Smooth muscle cell (in vitro differentiated cells): ENCODE results near the gene AARS2. TPM values are rescaled to one million over a fixed set of nuclear protein-coding genes. Genes with fewer than 3 reads are reported as not detected.
A peak's percentile ranks its signal among the peaks of the same experiment; 100 is the strongest.

ENCODE experiments used
- DNase-seq: peaks from one replicate; lab custom pipeline; 2025; ENCODE audit not compliant: unreplicated experiment; lab: John Stamatoyannopoulos, UW
- H2AFZ ChIP-seq: fragments of 200-600 bp; sonication (generic); 2 replicates; pipeline ENCODE4 v1.6.0; 2016; ENCODE audit warnings: antibody characterized with exemption, low read depth, mild to moderate bottlenecking
- H3F3A ChIP-seq: fragments of 200-600 bp; sonication (generic); 2 replicates; pipeline ENCODE4 v1.6.0; 2017; ENCODE audit warnings: antibody characterized with exemption, low read depth
- H3K27ac ChIP-seq: fragments of 200-600 bp; sonication (generic); 2 replicates; pipeline ENCODE4 v1.5.1; 2016; ENCODE audit warnings: low read depth, mild to moderate bottlenecking
- H3K27me3 ChIP-seq: fragments of 200-600 bp; sonication (generic); 2 replicates; pipeline ENCODE4 v1.6.1; 2016; ENCODE audit warnings: low read depth, mild to moderate bottlenecking
- H3K36me3 ChIP-seq: fragments of 200-600 bp; sonication (generic); 2 replicates; pipeline ENCODE4 v1.5.1; 2016; ENCODE audit warnings: low read depth
- H3K4me1 ChIP-seq: fragments of 200-600 bp; sonication (generic); 2 replicates; pipeline ENCODE4 v1.5.1; 2016; ENCODE audit warnings: low read depth
- H3K4me2 ChIP-seq: fragments of 200-600 bp; sonication (generic); 2 replicates; pipeline ENCODE4 v1.6.0; 2016; ENCODE audit warnings: mild to moderate bottlenecking
- H3K4me3 ChIP-seq: fragments of 200-600 bp; sonication (generic); 2 replicates; pipeline ENCODE4 v1.5.1; 2016; ENCODE audit warnings: mild to moderate bottlenecking
- H3K79me2 ChIP-seq: fragments of 200-600 bp; sonication (generic); 2 replicates; pipeline ENCODE4 v1.6.0; 2016; ENCODE audit warnings: low read depth, mild to moderate bottlenecking
- H3K9ac ChIP-seq: fragments of 200-600 bp; sonication (generic); 2 replicates; pipeline ENCODE4 v1.6.0; 2016; ENCODE audit warnings: low read depth
- H3K9me3 ChIP-seq: fragments of 200-600 bp; sonication (generic); replicated peaks from 2 replicates; pipeline ENCODE4 v1.5.1; 2016; ENCODE audit warnings: low read depth
- H4K20me1 ChIP-seq: fragments of 200-600 bp; sonication (generic); 2 replicates; pipeline ENCODE4 v1.6.0; 2016; ENCODE audit warnings: low read depth
- CTCF ChIP-seq: fragments of 200-600 bp; sonication (generic); IDR thresholded peaks from 2 replicates; pipeline ENCODE4 v1.5.1; 2017; ENCODE audit warnings: borderline replicate concordance, mild to moderate bottlenecking, antibody characterized with exemption; ENCODE audit not compliant: insufficient read depth, poor library complexity, severe bottlenecking
- WGBS: methylation state at CpG from one replicate; pipeline ENCODE4 v1.1.7; 2016; ENCODE audit warnings: low lambda C conversion rate; 5-methylcytosine and 5-hydroxymethylcytosine counted together
- polyA plus RNA-seq: library from polyadenylated mRNA; unstranded; fragments of >200 nt; fragmentation: Nextera tagmentation; extraction: Ambion mirVana; gene quantifications from 2 replicates; pipeline ENCODE4 v1.2.1, GENCODE V29; 2016
- total RNA-seq: library from RNA; depleted of rRNA; stranded (reverse); fragments of >200 nt; gene quantifications from 2 replicates; pipeline ENCODE4 v1.2.3, GENCODE V29; 2014

Gene AARS2
- total RNA-seq (7.5 and 8.6 TPM in 2 replicates), polyA plus RNA-seq (15.1 and 21.5 TPM in 2 replicates)

DNA sequence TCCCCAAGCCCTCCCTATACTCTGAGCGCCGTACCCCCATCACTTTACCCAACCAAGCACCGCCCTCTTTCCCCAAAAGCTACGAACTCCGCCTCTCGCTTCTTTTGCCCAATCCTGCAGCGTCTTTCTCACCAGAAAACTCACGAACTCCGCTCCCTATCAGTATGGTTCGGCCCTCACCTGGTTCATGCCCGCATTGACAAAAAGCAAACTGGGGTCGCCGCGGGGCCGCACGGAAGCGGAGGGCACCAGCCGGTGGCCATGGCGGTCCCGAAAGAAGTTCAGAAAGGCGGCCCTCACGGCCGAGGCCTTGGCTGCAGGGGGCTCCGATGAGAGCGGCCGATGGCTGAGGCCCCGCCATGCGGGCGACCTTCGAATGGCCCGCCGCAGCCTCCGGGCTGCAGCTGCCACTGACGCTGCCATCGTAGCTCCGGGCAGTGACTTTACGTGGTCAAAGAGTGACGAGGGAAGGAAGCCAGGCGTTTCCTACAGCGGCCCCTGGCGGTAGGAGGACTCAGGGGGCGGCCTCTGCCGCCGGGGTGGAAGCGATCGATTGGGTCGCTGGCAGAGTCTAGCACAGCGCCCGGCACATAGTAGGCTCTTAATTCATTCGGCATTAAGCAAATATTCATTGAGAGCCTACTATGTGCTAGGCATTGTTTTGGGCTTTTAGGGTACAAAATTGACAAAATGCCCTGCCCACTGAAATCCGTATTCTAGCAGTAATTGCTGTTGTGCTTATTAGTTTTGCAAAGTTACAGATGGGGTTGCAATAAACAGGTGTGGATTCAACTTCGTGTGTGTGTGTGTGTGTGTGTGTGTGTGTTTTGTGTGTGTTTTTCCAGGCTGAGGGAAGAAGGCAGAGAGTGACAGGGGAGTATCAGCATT lies at the start of gene AARS2:
AARS2 (minus strand) TSS at position 447 of the 888 bp plus-strand sequence; CDS start at position 423, 24 bp downstream.
- H3K9ac ChIP-seq, result peak within 1 kb of the TSS; percentile 87
- peak within 1 kb of the TSS; percentile 97 for H3K4me3 ChIP-seq
- 4% methylated on average over 52 of the region's 52 CpGs for WGBS
- no peaks in the 10 kb centered on the region for H3K36me3 ChIP-seq
- peak within 1 kb of the TSS; percentile 93 for H3K4me2 ChIP-seq
- TF ChIP-seq CTCF, result peak; percentile 97
- peak within 1 kb of the TSS; percentile 97 for H2AFZ ChIP-seq
- H3K27ac ChIP-seq, result peak within 1 kb of the TSS; percentile 43
- peak; percentile 34 for DNase-seq
- H3K27me3 ChIP-seq, result peaks cover 1% of the 10 kb centered on the region
- H3K79me2 ChIP-seq, result peaks cover 12% of the 10 kb centered on the region
- no peaks in the 10 kb centered on the region for H3K9me3 ChIP-seq
- H4K20me1 ChIP-seq, result no peaks in the 10 kb centered on the region
- peaks cover 5% of the 10 kb centered on the region for H3K4me1 ChIP-seq
- H3F3A ChIP-seq, result no peaks in the 10 kb centered on the region

DNA sequence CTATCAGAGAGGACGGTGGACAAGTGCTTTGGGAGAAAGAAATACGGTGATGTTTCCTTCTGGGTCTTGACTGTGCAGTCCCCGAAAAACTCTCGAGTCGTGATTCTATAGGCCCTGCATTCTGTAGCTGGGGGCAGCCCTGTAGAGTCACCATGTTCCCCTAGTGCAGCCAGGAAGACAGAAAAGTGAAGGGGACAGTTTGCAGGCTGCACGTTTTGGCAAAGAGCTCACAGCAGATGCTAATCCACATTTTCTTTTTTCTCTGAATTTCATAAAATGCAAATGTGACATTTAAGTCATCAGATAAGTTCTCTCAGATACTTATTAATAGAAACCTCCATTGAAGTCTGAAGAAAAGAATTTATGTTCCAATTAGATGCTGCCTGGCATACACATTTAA lies 48.8 kb upstream of the AARS2 start:
- Histone ChIP-seq H3K27ac (no peak overlapping the region), H3K9ac (no peak overlapping the region), H3K4me2 (no peak overlapping the region), H4K20me1 (no peaks in the 10 kb centered on the region), H3K27me3 (no peaks in the 10 kb centered on the region), H3K4me3 (no peak overlapping the region), H3K79me2 (no peaks in the 10 kb centered on the region), H3K4me1 (no peaks in the 10 kb centered on the region), H3K36me3 (no peaks in the 10 kb centered on the region), H3K9me3 (no peaks in the 10 kb centered on the region), H3F3A (no peaks in the 10 kb centered on the region), H2AFZ (no peak overlapping the region)
- TF ChIP-seq CTCF, result no peak
- no peak for DNase-seq
- 82% methylated on average over 6 of the region's 6 CpGs for WGBS

- Histone ChIP-seq H3K4me1 (no peaks in the 10 kb centered on the region), H4K20me1 (no peaks in the 10 kb centered on the region), H3K4me3 (no peak overlapping the region), H3K79me2 (no peaks in the 10 kb centered on the region), H3K4me2 (no peak overlapping the region), H3K36me3 (no peaks in the 10 kb centered on the region), H2AFZ (no peak overlapping the region), H3F3A (no peaks in the 10 kb centered on the region), H3K9me3 (no peaks in the 10 kb centered on the region), H3K27ac (no peak overlapping the region), H3K9ac (no peak overlapping the region), H3K27me3 (peaks cover 3% of the 10 kb centered on the region)
- TF ChIP-seq CTCF, result no peak
- WGBS, result 89% methylated on average over 3 of the region's 3 CpGs
- DNase-seq, result no peak
These were observed 46.8 kb upstream of the AARS2 start for GRCh38 chr6:44359973-44360372.

- Histone ChIP-seq H3K36me3 (no peaks in the 10 kb centered on the region), H3F3A (no peaks in the 10 kb centered on the region), H3K4me1 (no peaks in the 10 kb centered on the region), H3K4me2 (no peak overlapping the region), H3K9ac (no peak overlapping the region), H2AFZ (no peak overlapping the region), H3K4me3 (no peak overlapping the region), H3K9me3 (no peaks in the 10 kb centered on the region), H3K27me3 (peaks cover 3% of the 10 kb centered on the region), H4K20me1 (no peaks in the 10 kb centered on the region), H3K79me2 (no peaks in the 10 kb centered on the region), H3K27ac (no peak overlapping the region)
- 82% methylated on average over 1 of the region's 1 CpG for WGBS
- DNase-seq, result no peak
- no peak for TF ChIP-seq CTCF
These were observed 43.3 kb upstream of the AARS2 start for GRCh38 chr6:44356487-44356886.
